Esophagus muscularis mucosa (tissue), 4 donors: ENCODE measurements around the gene LAPTM5. TPM values are rescaled to one million over a fixed set of nuclear protein-coding genes. Genes with fewer than 3 reads are reported as not detected.

Source experiments
- DNase-seq: peaks from one replicate; pipeline ENCODE4 v3.0.0-alpha.2; 2017; ENCODE audit errors: extremely low spot score
- H3K27ac ChIP-seq, 4 donors: fragments of 200-600 bp; sonication (generic); replicated peaks in 1 of 4; 1 replicate in 3 of 4; 2 replicates in 1 of 4; pipeline ENCODE4 v1.5.1; 2016 to 2019; ENCODE audit warnings: mild to moderate bottlenecking in 1 of 4
- H3K27me3 ChIP-seq, 4 donors: fragments of 200-600 bp; sonication (generic); one replicate each; pipeline versions ENCODE4 v1.5.1 to v1.6.0; 2016 to 2019
- H3K36me3 ChIP-seq, 4 donors: fragments of 200-600 bp; sonication (generic); one replicate each; pipeline ENCODE4 v1.5.1; 2016 to 2019
- H3K4me1 ChIP-seq, 4 donors: fragments of 200-600 bp; sonication (generic); one replicate each; pipeline ENCODE4 v1.5.1; 2016 to 2019
- H3K4me3 ChIP-seq, 4 donors: fragments of 200-600 bp; sonication (generic); 1 replicate in 2 of 4; 2 replicates in 2 of 4; pipeline ENCODE4 v1.5.1; 2016 to 2019; ENCODE audit warnings: mild to moderate bottlenecking in 4 of 4, moderate library complexity in 1 of 4
- H3K9me3 ChIP-seq, 4 donors: fragments of 200-600 bp; sonication (generic); 1 replicate in 3 of 4; 2 replicates in 1 of 4; pipeline ENCODE4 v1.5.1; 2016 to 2019
- CTCF ChIP-seq, 3 experiments: fragments of 200-600 bp in 2 of 3; fragments of 450-650 bp in 1 of 3; sonication (generic) in 2 of 3; IDR thresholded peaks; one replicate each; pipeline ENCODE4 v1.5.1; 2017 to 2019; ENCODE audit warnings: antibody characterized with exemption in 3 of 3, mild to moderate bottlenecking in 2 of 3, moderate library complexity in 1 of 3
- EP300 ChIP-seq: sonication (generic); formaldehyde crosslinking; IDR thresholded peaks from one replicate; pipeline ENCODE4 v1.6.1; 2017; ENCODE audit warnings: antibody characterized with exemption
- POLR2A ChIP-seq: fragments of 450-650 bp; IDR thresholded peaks from one replicate; pipeline ENCODE4 v1.6.1; 2017; ENCODE audit warnings: antibody characterized with exemption, moderate library complexity, mild to moderate bottlenecking, low read depth
- POLR2AphosphoS5 ChIP-seq, 2 donors: sonication (generic); formaldehyde crosslinking; IDR thresholded peaks; one replicate each; pipeline ENCODE4 v1.6.1; 2017; ENCODE audit warnings: antibody characterized with exemption in 2 of 2
- WGBS: methylation state at CpG from one replicate; pipeline ENCODE4 v1.1.5; 2018; 5-methylcytosine and 5-hydroxymethylcytosine counted together
- intact Hi-C: fragments of 100-400 bp; cut with DNase I; formaldehyde crosslinking; loops from one replicate; pipeline ENCODE4 v1.15.1; 2023
- total RNA-seq, 4 donors: library from RNA; depleted of rRNA; stranded (reverse); fragments of >200 nt; gene quantifications; one replicate each; pipeline versions ENCODE4 v1.1.0 to v1.2.1, GENCODE V29; 2016

The LAPTM5 gene
- total RNA-seq, 4 donors from 2014 or later: 32.4 to 83.7 (median 36.3) TPM

GRCh38 chr1:30707412-30708360 is 49.9 kb downstream of the LAPTM5 start:
- no peaks in the 10 kb centered on the region for H3K27me3 ChIP-seq
- H3K4me3 ChIP-seq: no peak overlapping the region
- peaks cover 16 to 41% (median 32%) of the 10 kb centered on the region in 4 donors for H3K4me1 ChIP-seq
- TF ChIP-seq POLR2A (no peak), CTCF (IDR thresholded peaks at IDR 0.05) (peak; percentile 69 to 97 (median 83)), POLR2AphosphoS5 (IDR thresholded peaks at IDR 0.05) (no peak), EP300 (no peak)
- H3K27ac ChIP-seq: no peak overlapping the region
- H3K36me3 ChIP-seq: no peaks in the 10 kb centered on the region
- intact Hi-C loops: loop anchor here (2.0 to 10.0 kb wide), 5 partner anchors 325 to 1833 kb away; partner anchors contain the start of gene PTPRU
- 61% methylated on average over 14 of the region's 16 CpGs for WGBS
- no peak for DNase-seq
- no peaks in the 10 kb centered on the region for H3K9me3 ChIP-seq

GRCh38 chr1:30706528-30706927 is 51.0 kb downstream of the LAPTM5 start:
- 48% methylated on average over 4 of the region's 9 CpGs for WGBS
- Histone ChIP-seq H3K4me3 (no peak overlapping the region), H3K27me3 (no peaks in the 10 kb centered on the region), H3K9me3 (no peaks in the 10 kb centered on the region), H3K36me3 (no peaks in the 10 kb centered on the region), H3K27ac (no peak overlapping the region), H3K4me1 (peaks cover 16 to 42% (median 34%) of the 10 kb centered on the region in 4 donors)
- DNase-seq: no peak
- TF ChIP-seq POLR2AphosphoS5 (IDR thresholded peaks at IDR 0.05): peak in 1 of 2 donors; percentile 26
- no peak for TF ChIP-seq EP300
- intact Hi-C loops: loop anchor here (5.0 to 10.0 kb wide), 4 partner anchors 324 to 1832 kb away; no protein-coding TSS in a partner anchor

- intact Hi-C loops: loop anchor here (5.0 to 10.0 kb wide), 4 partner anchors 323 to 1831 kb away; no protein-coding TSS in a partner anchor
- Histone ChIP-seq H3K27ac (no peak overlapping the region), H3K36me3 (no peaks in the 10 kb centered on the region), H3K27me3 (no peaks in the 10 kb centered on the region), H3K9me3 (no peaks in the 10 kb centered on the region), H3K4me1 (peaks cover 16 to 50% (median 42%) of the 10 kb centered on the region in 4 donors), H3K4me3 (no peak overlapping the region)
- TF ChIP-seq EP300 (no peak), POLR2AphosphoS5 (IDR thresholded peaks at IDR 0.05) (no peak)
- no peak for DNase-seq
- WGBS: 84% methylated on average over 4 of the region's 4 CpGs
Observed at GRCh38 chr1:30705698-30706097, 51.9 kb downstream of the LAPTM5 start.

GRCh38 chr1:30704765-30705509 is 52.6 kb downstream of the LAPTM5 start:
- H3K4me1 ChIP-seq: peaks cover 16 to 56% (median 48%) of the 10 kb centered on the region in 4 donors
- 59% methylated on average over 13 of the region's 14 CpGs for WGBS
- TF ChIP-seq POLR2A: no peak
- TF ChIP-seq POLR2AphosphoS5 (IDR thresholded peaks at IDR 0.05): peak in 1 of 2 donors; percentile 22
- intact Hi-C loops: loop anchor here (5.0 to 10.0 kb wide), 4 partner anchors 323 to 1830 kb away; no protein-coding TSS in a partner anchor
- peak overlapping the region in 3 of 4 donors; percentile 51 to 69 (median 55) for H3K27ac ChIP-seq
- no peak for DNase-seq
- no peaks in the 10 kb centered on the region for H3K9me3 ChIP-seq
- H3K27me3 ChIP-seq: no peaks in the 10 kb centered on the region
- no peaks in the 10 kb centered on the region for H3K36me3 ChIP-seq
- no peak overlapping the region for H3K4me3 ChIP-seq

GRCh38 chr1:30704271-30704670 is 53.3 kb downstream of the LAPTM5 start:
- no peaks in the 10 kb centered on the region for H3K27me3 ChIP-seq
- DNase-seq: no peak
- peaks cover 16 to 57% (median 48%) of the 10 kb centered on the region in 4 donors for H3K4me1 ChIP-seq
- no peak overlapping the region for H3K4me3 ChIP-seq
- 39% methylated on average over 2 of the region's 4 CpGs for WGBS
- no peaks in the 10 kb centered on the region for H3K9me3 ChIP-seq
- no peaks in the 10 kb centered on the region for H3K36me3 ChIP-seq
- TF ChIP-seq CTCF (IDR thresholded peaks at IDR 0.05): no peak
- no peak for TF ChIP-seq EP300
- H3K27ac ChIP-seq: peak overlapping the region in 3 of 4 donors; percentile 51 to 69 (median 55)
- intact Hi-C loops: loop anchor here (10.0 kb wide), 2 partner anchors 599 to 1829 kb away; no protein-coding TSS in a partner anchor
